Measurements from ENCODE around the gene TEDC2.

DNA sequence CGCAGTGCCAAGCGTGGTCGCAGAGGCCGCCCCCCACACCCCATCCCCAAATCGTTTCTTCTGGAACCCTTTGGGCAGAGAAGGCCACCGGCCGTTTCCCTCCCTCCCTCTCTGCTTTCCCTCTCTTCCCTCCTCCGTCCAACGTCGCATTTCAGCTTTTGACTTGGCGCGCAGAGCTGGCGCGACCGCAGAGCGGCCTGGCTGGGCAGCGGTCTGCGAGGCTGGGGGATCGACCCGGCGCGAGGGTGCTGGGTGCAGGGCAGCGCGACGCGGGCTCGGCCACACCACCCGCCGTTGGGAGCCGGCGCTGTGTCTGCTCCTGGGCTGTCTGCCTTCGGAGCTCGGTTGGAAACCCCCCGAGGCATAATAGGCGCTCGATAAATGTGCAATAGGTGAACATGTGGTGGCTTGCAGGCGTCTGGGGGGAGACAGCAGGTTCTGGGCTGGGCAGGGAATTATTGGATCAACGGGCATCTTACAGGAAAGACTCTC is 8.4 kb downstream of the TEDC2 start:
- TF ChIP-seq CTCF (IDR thresholded peaks at IDR 0.05; ENCODE audit: low read length) (no peak), EZH2 (optimal IDR thresholded peaks at IDR 0.05; ENCODE audit: low read depth, low read length) (peak; percentile 77), EZH2phosphoT487 (IDR thresholded peaks at IDR 0.05; ENCODE audit: low read length) (no peak)
